Gastroesophageal sphincter (tissue), 3 donors: Measurements from ENCODE around the gene RSL1D1.

ENCODE experiments used
- POLR2AphosphoS5 ChIP-seq: sonication (generic); formaldehyde crosslinking; IDR thresholded peaks from one replicate; pipeline ENCODE4 v1.6.1; 2017; ENCODE audit warnings: antibody characterized with exemption
- TF ChIP-seq, protein P1 (sequence below), 4 experiments: fragments of 200-600 bp in 2 of 4; fragments of 450-650 bp in 2 of 4; sonication (generic) in 1 of 4; IDR thresholded peaks; one replicate each; pipeline ENCODE4 v1.5.1; 2017 to 2019; ENCODE audit warnings: antibody characterized with exemption in 4 of 4, mild to moderate bottlenecking in 2 of 4, moderate library complexity in 2 of 4

DNA sequence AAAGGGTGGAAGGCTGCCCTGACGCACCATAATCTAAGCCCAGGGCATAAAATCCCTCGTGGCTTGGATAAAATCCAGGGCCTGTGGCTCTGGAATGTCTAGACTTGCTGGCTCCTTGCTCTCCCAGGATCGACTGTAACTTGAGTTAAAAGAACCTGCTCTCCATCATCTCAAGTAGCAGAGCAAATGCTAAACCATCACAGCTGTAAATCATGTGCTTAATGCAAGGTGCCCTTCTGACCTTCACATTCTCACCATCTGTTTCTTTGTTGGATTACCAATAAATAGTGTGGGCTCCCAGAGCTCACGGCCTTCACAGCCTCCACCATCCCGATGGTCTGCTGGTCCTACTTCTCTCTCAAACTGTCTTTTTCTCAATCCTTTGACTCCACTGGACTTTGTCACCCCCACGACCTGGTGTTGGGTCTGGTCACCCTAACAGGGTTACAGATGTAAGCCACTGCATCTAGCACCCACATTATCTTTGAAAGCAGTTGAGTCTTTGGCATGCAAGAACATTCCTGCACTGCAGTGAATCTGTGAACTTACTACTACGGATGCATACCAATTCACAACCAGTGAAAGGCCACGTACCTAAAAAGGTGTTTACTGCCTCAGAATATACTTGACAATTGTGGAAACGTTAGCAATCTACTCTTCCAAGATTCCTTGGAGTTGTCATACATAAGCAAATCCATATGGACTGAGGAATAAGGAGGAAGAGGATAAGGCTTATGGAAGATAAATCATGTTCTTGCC, 15.3 kb downstream of the RSL1D1 start:
- no peak for TF ChIP-seq POLR2AphosphoS5
- TF ChIP-seq, protein P1, sequence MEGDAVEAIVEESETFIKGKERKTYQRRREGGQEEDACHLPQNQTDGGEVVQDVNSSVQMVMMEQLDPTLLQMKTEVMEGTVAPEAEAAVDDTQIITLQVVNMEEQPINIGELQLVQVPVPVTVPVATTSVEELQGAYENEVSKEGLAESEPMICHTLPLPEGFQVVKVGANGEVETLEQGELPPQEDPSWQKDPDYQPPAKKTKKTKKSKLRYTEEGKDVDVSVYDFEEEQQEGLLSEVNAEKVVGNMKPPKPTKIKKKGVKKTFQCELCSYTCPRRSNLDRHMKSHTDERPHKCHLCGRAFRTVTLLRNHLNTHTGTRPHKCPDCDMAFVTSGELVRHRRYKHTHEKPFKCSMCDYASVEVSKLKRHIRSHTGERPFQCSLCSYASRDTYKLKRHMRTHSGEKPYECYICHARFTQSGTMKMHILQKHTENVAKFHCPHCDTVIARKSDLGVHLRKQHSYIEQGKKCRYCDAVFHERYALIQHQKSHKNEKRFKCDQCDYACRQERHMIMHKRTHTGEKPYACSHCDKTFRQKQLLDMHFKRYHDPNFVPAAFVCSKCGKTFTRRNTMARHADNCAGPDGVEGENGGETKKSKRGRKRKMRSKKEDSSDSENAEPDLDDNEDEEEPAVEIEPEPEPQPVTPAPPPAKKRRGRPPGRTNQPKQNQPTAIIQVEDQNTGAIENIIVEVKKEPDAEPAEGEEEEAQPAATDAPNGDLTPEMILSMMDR (IDR thresholded peaks at IDR 0.05) = no peak
